Adipocyte (in vitro differentiated cells): Measurements from ENCODE around the gene DEXI.

Experiments used
- DNase-seq: peaks from one replicate; pipeline ENCODE4 v3.0.0-alpha.2; 2015; ENCODE audit warnings: low read depth
- H3K27me3 ChIP-seq: replicated peaks from 2 replicates; pipeline ENCODE4 v1.7.0; 2013; ENCODE audit warnings: mild to moderate bottlenecking, low read length, moderate library complexity; ENCODE audit not compliant: control insufficient read depth, insufficient read depth
- H3K36me3 ChIP-seq: 2 replicates; pipeline ENCODE4 v1.7.0; 2013; ENCODE audit warnings: low read length, mild to moderate bottlenecking, moderate library complexity; ENCODE audit not compliant: control insufficient read depth, insufficient read depth, severe bottlenecking
- H3K4me1 ChIP-seq: 2 replicates; pipeline ENCODE4 v1.7.0; 2013; ENCODE audit warnings: mild to moderate bottlenecking, low read length, moderate library complexity; ENCODE audit not compliant: control insufficient read depth, insufficient read depth
- H3K4me3 ChIP-seq: 2 replicates; pipeline ENCODE4 v1.7.0; 2013; ENCODE audit warnings: mild to moderate bottlenecking, low read length, moderate library complexity
- H3K9ac ChIP-seq: 2 replicates; pipeline ENCODE4 v1.7.0; 2013; ENCODE audit warnings: mild to moderate bottlenecking, low read length, moderate library complexity
- H3K9me3 ChIP-seq: 2 replicates; pipeline ENCODE4 v1.7.0; 2013; ENCODE audit warnings: mild to moderate bottlenecking, low read length, moderate library complexity; ENCODE audit not compliant: control insufficient read depth

DEXI gene

DNA sequence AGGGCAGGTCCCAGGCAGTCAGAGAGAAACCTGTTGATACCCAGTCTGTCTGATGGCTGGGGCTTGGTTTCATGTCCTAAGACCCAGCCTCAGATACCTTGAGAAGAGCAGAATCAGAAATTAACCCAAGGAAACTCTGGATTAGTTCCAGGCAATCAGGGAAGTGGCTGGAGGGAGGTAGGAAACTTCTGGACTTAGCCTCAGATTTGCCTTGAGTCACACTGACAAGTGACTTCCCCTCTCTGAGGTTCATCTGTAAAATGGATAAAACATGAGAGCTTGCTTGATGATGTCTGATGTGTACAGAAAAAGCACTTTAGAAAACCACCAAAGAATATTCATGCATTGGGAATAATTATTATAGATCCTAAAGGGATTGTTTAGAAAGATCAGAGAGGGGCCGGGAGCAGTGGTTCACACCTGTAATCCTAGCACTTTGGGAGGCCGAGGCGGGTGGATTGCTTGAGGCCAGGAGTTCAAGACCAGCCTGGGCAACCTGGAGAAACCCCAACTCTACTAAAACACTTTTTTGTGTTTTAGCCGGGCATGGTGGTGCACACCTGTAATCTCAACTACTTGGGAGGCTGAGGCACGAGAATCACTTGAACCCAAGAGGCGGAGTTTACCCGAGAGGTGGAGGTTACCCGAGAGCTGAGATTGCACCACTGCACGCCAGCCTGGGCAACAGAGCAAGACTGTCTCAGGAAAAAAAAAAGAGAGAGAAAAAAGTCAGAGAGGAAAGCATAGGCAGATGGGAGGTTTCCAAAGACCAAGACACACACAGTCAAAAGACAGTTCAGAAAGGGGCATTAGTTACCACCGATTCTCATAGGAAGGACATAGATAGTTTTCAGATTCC lies 61.4 kb downstream of the DEXI start:
- Histone ChIP-seq H3K9ac (no peak overlapping the region), H3K36me3 (no peaks in the 10 kb centered on the region), H3K4me3 (no peak overlapping the region), H3K27me3 (peaks cover 7% of the 10 kb centered on the region), H3K9me3 (no peaks in the 10 kb centered on the region), H3K4me1 (peaks cover 10% of the 10 kb centered on the region)
- DNase-seq = no peak

DNA sequence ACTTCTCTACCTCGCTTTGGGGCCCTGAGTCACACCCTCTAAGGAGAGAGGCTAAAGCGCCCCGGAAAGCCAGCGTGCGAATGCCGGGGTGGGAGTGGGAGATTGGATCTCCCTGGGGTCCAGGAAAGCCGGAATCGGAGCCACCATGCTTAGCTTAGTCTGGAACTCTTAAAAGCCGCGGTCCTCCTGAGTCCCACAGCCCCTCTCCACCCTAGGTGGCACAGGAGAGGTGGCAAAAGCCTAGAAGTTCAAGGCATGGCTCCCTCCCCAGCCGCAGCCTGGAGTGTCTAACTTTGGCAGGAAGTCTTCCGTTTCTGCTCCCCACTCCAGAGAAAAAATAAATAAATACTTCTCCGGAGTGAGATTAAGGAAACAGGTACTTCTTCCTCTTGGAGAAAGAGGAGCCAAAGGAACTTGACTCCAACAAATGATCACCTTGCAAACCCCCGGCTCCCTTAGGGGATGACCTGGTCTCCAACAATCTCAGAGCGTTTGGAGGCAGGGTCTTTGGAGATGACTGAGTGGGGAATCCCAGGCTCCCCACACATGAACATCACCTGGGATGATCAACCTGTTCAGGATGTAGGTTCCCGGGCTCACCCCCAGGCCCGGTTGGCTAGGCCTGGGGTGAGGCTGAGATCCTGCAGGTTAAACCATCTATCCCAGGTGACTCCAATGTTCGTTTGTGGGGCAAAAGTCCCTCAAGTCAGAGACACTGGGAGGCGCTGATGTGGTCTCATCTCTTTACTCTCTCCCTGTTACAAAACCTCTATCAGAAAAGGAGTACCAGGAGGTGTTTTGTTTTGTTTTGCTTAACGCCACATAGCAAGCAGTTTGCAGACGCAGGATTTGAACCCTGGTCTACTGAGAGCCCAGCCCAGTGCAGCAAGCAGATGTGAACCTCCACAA lies 62.3 kb downstream of the DEXI start:
- peaks cover 7% of the 10 kb centered on the region for H3K27me3 ChIP-seq
- peaks cover 10% of the 10 kb centered on the region for H3K4me1 ChIP-seq
- H3K9ac ChIP-seq = peak overlapping the region; percentile 78
- DNase-seq = no peak
- no peaks in the 10 kb centered on the region for H3K9me3 ChIP-seq
- H3K4me3 ChIP-seq = peak overlapping the region; percentile 88
- H3K36me3 ChIP-seq = no peaks in the 10 kb centered on the region
